HL-60 (cell line): Measurements from ENCODE around the gene ANKRD13A.

Experiments used
- REST ChIP-seq: IDR thresholded peaks from 2 replicates; pipeline ENCODE4 v1.6.1; 2012; ENCODE audit warnings: low read depth; ENCODE audit not compliant: insufficient replicate concordance
- TF ChIP-seq, protein P1 (sequence below): IDR thresholded peaks from one replicate; pipeline ENCODE4 v1.5.1; 2011; ENCODE audit warnings: low read length, control low read depth, inconsistent platforms; ENCODE audit not compliant: insufficient read depth

DNA sequence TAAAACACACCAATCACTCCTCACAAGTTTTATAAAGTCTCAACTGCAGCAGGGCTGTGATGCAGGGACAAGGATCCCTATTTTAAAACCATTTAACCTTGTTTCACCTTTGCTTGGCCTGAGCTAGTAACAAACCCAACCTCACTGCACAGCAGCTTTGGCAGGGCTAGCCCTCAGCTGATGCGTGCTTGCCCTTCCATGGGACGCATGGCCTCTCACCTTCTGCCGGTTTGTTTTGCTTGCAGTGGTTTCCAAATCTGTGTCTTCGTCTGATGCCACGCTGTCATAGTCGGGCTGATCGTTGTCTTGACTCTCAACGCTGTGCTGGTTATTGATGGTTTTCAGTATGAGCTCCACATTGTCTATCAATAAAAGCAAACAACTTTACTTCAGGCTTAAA lies 46.4 kb upstream of the ANKRD13A start:
- TF ChIP-seq, protein P1, sequence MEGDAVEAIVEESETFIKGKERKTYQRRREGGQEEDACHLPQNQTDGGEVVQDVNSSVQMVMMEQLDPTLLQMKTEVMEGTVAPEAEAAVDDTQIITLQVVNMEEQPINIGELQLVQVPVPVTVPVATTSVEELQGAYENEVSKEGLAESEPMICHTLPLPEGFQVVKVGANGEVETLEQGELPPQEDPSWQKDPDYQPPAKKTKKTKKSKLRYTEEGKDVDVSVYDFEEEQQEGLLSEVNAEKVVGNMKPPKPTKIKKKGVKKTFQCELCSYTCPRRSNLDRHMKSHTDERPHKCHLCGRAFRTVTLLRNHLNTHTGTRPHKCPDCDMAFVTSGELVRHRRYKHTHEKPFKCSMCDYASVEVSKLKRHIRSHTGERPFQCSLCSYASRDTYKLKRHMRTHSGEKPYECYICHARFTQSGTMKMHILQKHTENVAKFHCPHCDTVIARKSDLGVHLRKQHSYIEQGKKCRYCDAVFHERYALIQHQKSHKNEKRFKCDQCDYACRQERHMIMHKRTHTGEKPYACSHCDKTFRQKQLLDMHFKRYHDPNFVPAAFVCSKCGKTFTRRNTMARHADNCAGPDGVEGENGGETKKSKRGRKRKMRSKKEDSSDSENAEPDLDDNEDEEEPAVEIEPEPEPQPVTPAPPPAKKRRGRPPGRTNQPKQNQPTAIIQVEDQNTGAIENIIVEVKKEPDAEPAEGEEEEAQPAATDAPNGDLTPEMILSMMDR, result no peak
- no peak for TF ChIP-seq REST
